Stimulated activated CD4-positive, alpha-beta T cell treated with anti-CD3 and anti-CD28 coated beads, Interleukin-12 subunit alpha, Interleukin-12 subunit beta, amount 100 ng/mL, for 4 hours (primary cell): ENCODE results near the gene TIGD6.
"Not testable (repeated sequence)": the region's sequence is repeated elsewhere in the genome, so short reads cannot be mapped to it uniquely, and the experiment has no call there.

Experiments
- DNase-seq: peaks from one replicate; pipeline ENCODE4 v3.0.0-alpha.2; 2020

Gene TIGD6

DNA sequence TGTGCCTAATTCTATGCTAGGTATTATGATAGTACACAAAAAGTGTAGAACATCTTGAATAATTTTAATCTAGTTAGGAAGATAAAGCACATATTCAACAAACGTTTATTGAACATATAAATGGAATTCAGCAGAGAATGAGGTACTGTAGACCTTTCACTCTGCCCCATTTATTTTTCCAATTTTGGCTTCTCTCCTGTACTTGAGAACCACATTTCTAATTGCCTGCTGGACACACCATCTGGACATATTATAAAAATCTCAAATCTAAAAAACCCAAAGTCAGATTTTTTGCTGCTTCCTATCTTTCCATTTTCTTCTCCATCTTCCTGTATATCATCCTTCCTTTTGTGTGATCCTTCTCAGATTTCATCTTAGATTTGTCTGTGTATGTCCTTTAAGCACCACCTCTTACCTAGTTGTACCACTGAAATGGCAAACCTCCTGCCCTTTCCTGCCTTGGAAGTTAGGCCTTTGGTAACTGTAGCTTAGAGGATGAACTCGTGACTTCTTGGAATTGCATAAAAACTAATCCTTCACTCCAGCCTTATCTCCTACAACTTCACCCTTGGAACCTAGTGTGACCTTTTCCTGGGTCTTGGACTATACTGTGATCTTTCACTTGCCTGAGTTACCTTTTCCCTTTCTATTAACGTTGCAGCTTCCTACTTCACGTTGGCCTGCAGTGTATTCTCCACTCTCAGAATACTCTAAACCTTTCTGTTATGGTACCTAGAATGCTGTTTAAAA, 31.1 kb downstream of the TIGD6 start:
- DNase-seq = no peak

DNA sequence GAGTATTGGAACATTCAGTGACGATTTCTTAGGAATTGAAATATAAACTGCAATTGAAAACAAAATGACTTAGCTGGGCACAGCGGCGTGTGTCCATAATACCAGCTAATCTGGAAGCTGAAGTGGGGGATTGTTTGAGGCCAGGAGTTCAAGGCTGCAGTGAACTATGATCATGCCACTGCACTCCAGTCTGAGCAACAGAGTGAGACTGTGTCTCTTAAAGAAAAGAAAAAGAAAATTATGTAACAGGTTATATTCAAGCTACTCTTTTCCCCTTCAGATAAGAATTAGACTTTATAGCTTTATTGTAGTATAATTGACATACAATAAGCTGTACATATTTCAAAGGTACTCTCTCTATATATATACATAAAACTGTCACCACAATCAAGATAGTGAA, 33.5 kb downstream of the TIGD6 start:
- no peak for DNase-seq

DNA sequence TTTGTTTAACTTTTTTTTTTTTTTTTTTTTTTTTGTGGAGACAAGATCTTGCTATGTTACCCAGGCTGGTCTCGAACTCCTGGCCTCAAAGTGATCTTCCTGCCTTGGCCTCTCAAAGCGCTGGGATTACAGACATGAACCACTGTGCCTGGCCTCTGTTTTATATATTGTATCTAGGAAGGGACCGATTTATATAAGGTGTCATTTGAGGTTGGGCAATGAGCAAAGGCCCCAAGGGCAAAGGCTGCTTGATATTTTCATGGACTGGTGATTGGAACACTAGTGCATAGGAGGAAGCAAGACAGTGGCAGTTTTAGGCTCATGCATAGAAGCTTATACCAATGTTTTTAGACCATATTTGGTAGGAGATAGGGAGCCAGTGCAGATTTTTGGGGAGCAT, 36.7 kb downstream of the TIGD6 start:
- DNase-seq = no peak

GRCh38 chr5:149962601-149963300, 37.7 kb downstream of the TIGD6 start:
- no peak for DNase-seq

DNA sequence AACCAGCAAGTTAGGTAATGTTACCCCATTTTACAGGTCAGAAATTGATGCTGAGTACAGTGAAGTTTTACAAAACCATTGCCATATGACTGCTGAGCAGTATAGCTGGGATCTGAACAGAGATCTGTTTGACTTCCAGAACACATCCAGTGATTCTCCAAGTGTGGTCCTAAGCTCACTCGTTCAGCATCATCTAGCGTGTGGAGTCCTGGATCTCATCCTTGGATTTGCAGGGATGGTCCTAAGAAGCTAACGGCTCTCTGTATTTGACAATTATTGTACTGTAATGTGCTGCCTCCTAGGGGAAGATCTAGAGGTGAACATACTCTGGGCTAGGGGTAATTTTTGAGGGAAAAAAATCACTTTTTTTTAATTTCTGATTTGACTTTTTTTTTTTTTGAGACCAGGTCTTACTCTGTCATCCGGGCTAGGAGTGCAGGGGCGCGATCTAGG, 38.5 kb downstream of the TIGD6 start:
- DNase-seq = no peak

DNA sequence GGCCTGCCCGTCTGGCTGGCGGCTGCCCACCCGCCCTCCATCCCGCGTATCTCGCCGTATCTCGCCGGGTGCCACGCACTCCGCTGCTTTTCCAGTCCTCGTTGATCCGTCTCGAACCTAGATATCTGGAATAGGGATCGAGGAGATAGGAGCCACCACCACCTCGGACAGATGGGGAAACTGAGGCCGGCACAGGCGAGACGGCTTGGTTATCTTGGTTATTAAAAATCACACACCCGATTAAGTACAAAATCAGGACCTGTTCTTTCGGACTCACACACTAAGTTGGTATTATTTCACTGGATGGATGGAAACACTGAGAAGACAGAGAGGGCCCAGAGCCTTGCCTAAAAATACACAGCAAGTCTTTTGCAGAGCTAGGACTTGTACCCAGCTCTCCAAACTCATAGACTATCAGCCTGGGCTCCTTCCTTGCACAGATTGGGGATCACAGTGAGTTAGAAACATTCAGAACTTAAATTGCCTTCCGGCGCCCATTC, 39.2 kb downstream of the TIGD6 start:
- no peak for DNase-seq

- peak; percentile 91 for DNase-seq
Observed at GRCh38 chr5:149960272-149961185, 39.9 kb downstream of the TIGD6 start, which contains the start of gene SLC26A2. Gene SLC26A2, plus strand, starts transcription at chr5:149960758. Its CDS starts 16,895 bp downstream, at chr5:149977653.

DNA sequence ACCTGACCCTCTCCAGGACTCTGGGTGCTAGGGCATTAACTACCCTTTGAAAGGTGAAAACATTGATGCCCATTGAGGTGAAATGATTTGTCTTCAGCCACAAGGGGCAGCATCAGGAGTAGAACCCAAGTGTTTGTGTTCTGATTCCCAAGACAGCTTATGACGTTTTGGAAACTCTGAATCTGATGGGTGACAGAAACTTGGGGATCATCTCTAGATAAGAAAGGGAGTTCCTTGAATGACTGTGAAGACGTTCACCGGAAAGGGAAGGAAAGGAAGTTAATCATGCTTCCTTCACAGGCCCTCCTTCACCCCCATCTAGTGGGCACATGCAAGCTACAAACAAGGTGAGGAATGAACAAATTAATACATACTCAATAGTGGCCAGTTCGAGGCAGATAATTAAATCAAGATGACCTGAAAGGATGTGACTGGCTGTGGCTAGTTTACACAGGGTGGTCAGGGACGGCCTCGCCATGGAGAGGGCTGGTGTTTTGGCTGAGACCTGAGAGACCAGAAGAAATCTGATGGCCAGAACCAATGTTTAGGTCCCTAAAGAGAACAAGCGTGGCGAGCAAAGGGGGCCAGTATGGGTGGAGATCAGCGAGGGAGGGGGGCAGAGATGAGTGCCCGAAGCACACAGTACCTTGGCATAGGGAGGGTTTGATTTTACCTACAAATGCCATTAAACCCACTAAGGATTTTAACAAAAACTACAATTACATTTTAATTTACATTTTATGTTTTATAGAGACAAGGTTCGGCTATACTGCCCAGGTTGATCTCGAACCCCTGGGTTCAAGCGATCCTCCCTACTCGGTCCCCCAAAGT, 40.8 kb downstream of the TIGD6 start:
- peak; percentile 24 for DNase-seq

DNA sequence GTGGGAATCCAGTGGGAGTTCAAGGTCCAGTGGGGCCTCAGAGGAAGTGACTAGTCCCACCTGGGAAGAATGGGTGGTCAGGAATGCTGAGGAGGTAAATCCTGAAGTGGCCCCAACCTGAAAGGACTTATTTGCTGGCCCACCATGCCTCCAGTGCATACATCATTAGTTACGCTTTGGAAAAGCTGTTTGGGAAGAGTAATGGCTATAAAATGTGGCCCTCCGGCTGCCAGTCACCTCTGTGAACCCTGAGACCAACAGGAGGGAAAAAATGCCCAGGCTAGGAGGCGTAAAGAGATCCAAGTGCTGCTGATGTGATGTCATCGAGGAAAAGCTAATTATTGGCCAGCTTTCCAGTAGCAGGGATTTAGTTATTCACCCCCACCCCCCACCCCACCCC, 42.6 kb downstream of the TIGD6 start:
- no peak for DNase-seq

GRCh38 chr5:149956685-149957084, 43.8 kb downstream of the TIGD6 start:
- DNase-seq = no peak

- DNase-seq = no peak
Observed at GRCh38 chr5:149954798-149955197, 45.7 kb downstream of the TIGD6 start.

GRCh38 chr5:149953436-149954121, 46.9 kb downstream of the TIGD6 start:
- DNase-seq = no peak

DNA sequence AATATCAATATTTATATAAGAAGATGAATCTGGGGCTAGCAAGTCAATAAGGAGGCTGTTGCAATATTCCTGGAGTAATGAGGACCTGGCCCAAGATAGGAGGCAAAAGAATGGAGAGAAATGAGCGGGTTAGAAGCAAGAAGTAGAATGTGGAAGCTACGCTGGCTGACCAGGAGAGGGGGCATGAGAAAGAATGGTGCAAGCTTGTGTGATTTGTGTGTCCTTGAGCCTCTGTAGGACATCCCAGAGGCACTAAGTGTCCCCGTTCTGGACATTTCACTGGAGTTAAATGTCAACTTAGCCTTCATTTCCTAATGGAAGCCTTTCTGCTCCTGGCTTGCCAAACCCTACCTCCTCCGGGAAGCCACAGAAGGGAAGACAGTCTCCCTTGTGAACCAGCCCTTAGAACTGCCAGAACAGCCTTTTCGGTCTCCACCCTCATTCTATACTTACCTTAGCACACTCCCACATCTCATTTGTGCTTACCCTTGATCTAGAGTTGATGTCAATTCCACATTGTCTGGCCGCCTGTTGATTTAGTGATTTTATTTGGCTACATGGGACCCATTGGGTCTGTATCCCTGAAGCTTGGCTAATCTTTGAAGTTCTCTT, 49.2 kb downstream of the TIGD6 start:
- DNase-seq = no peak

DNA sequence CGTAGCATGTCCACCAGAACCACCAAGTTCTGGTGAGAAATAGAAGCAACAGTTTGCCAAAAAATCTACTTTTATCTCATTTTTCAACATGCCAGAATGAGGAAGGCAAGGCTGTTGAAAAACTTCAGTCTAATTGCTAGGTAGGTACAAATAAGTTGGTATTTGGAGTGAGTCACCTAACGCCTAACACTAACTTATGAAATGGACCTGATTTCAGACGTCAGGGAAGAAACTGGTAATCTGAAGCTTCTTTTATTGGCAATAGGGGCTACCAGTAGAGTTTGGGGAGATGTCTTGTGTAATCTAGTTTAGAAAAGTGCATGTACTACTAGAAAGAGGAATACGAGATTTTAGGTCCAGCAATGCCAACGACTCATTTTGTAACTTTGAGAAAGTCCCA, 51.5 kb downstream of the TIGD6 start:
- no peak for DNase-seq

GRCh38 chr5:149946118-149946517, 54.3 kb downstream of the TIGD6 start:
- no peak for DNase-seq

DNA sequence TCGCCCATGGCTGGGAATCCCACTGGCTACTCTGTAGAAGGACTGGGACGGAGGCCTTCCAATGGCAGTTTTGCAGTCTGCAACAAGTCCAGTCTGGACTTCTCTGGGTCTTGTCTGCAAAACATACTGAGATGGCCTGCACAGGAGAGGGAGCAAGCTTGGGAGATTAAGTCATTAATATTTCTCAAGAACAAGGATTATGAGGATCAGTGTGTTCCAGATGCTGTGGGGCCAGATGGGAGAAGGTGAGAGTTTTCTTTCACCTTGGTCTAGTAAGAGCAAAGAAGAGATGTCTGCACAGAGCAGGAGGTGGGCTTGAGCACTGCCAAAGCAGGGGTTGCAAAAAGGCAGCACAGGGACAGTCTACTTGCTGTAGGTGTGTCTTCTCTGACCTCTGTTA, 55.8 kb downstream of the TIGD6 start, which contains the start of gene PDE6A:
Gene PDE6A (minus strand): TSS at position 128 of the 400 bp plus-strand sequence. CDS start 120 bp downstream, at position 8.
- no peak for DNase-seq

- not testable (repeated sequence) for DNase-seq
Observed at GRCh38 chr5:149943177-149943949, 57.1 kb downstream of the TIGD6 start.
